Lung (tissue), 12 donors: ENCODE results near the gene JPH3. TPM values are rescaled to one million over a fixed set of nuclear protein-coding genes. Genes with fewer than 3 reads are reported as not detected.

Experiments
- ATAC-seq: fragments of 200-7000 bp; cut with Tn5 transposase; one replicate; pipeline ENCODE4 v1.9.1; 2020; ENCODE audit warnings: moderate number of reproducible peaks; ENCODE audit not compliant: insufficient read depth, low FRiP score
- DNase-seq, 3 donors: peaks; one replicate each; pipeline ENCODE4 v3.0.0-alpha.2; 2013 to 2017
- H3K27ac ChIP-seq, 2 donors: one replicate each; pipeline ENCODE4 v1.5.1; 2013; ENCODE audit warnings: mild to moderate bottlenecking in 2 of 2, moderate library complexity in 2 of 2, control low read depth in 1 of 2, inconsistent platforms in 1 of 2, low read depth in 1 of 2, low read length in 1 of 2
- H3K27me3 ChIP-seq, 3 donors: one replicate each; pipeline ENCODE4 v1.5.1; 2013; ENCODE audit warnings: low read length in 2 of 3; ENCODE audit not compliant: control insufficient read depth in 3 of 3, insufficient read depth in 3 of 3
- H3K36me3 ChIP-seq, 4 donors: one replicate each; pipeline ENCODE4 v1.5.1; 2013; ENCODE audit warnings: low read length in 4 of 4, mild to moderate bottlenecking in 1 of 4, moderate library complexity in 1 of 4; ENCODE audit not compliant: control insufficient read depth in 4 of 4, insufficient read depth in 4 of 4
- H3K4me1 ChIP-seq, 5 donors: one replicate each; pipeline ENCODE4 v1.5.1; 2013; ENCODE audit warnings: low read length in 5 of 5, mild to moderate bottlenecking in 2 of 5, moderate library complexity in 1 of 5; ENCODE audit not compliant: control insufficient read depth in 5 of 5, insufficient read depth in 5 of 5
- H3K4me3 ChIP-seq: one replicate; pipeline ENCODE4 v1.5.1; 2013; ENCODE audit warnings: mild to moderate bottlenecking, control low read depth, moderate library complexity
- H3K9ac ChIP-seq, 2 donors: one replicate each; pipeline ENCODE4 v1.5.1; 2013; ENCODE audit warnings: low read length in 2 of 2, control low read depth in 1 of 2; ENCODE audit not compliant: insufficient read depth in 1 of 2
- H3K9me3 ChIP-seq, 4 donors: one replicate each; pipeline ENCODE4 v1.5.1; 2013; ENCODE audit warnings: low read length in 3 of 4, mild to moderate bottlenecking in 1 of 4, moderate library complexity in 1 of 4; ENCODE audit not compliant: control insufficient read depth in 4 of 4, insufficient read depth in 3 of 4
- CTCF ChIP-seq: IDR thresholded peaks from 2 replicates; pipeline ENCODE4 v1.5.1; 2012; ENCODE audit warnings: mild to moderate bottlenecking; ENCODE audit errors: control extremely low read depth, extremely low read depth
- WGBS, 2 donors: extraction: QIAGEN DNeasy Blood & Tissue Kit; methylation state at CpG; one replicate each; pipeline ENCODE4 v1.1.7; 2013; 5-methylcytosine and 5-hydroxymethylcytosine counted together
- polyA plus RNA-seq, 2 donors: library from polyadenylated mRNA; stranded (reverse); fragments of 200-250 nt; gene quantifications; one replicate each; pipeline ENCODE4 v1.2.1, GENCODE V29; 2013
- total RNA-seq, 2 donors: library from RNA; depleted of rRNA in 1 of 2; stranded (reverse); fragments of >200 nt in 1 of 2; gene quantifications; one replicate each; pipeline ENCODE4 v1.2.1, GENCODE V29; 2014 to 2021
- donor health status: control.
- donor health status: control.
- donor health status: Bipolar disorder and iron deficiency.
- donor health status: healthy.
- donor health status: DM: yes; HTN: yes; CAD: no.

The JPH3 gene
- total and polyA plus RNA-seq, 4 donors, result 0.04 to 0.68 (median 0.13) TPM

- no peak for TF ChIP-seq CTCF
- peak; percentile 20 for ATAC-seq
- H3K9ac ChIP-seq, result no peak overlapping the region
- H3K4me3 ChIP-seq, result no peak overlapping the region
- H3K27me3 ChIP-seq, result no peaks in the 10 kb centered on the region
- peaks cover 0 to 36% (median 11%) of the 10 kb centered on the region in 5 donors for H3K4me1 ChIP-seq
- no peaks in the 10 kb centered on the region for H3K9me3 ChIP-seq
- 72 to 81% methylated on average over 12 of the region's 12 CpGs for WGBS, 2 donors
- no peak overlapping the region for H3K27ac ChIP-seq
- DNase-seq, result peak in 1 of 3 donors; percentile 32
- H3K36me3 ChIP-seq, result no peaks in the 10 kb centered on the region
Measured at GRCh38 chr16:87560428-87561199, 41.7 kb upstream of the JPH3 start.

GRCh38 chr16:87561200-87562105 lies 40.9 kb upstream of the JPH3 start:
- WGBS, 2 donors, result 91 to 96% methylated on average over 29 of the region's 29 CpGs
- Histone ChIP-seq H3K9ac (no peak overlapping the region), H3K4me1 (peaks cover 0 to 27% (median 11%) of the 10 kb centered on the region in 5 donors), H3K27me3 (no peaks in the 10 kb centered on the region), H3K4me3 (no peak overlapping the region), H3K27ac (no peak overlapping the region), H3K9me3 (no peaks in the 10 kb centered on the region), H3K36me3 (no peaks in the 10 kb centered on the region)
- DNase-seq (peak in 1 of 3 donors; percentile 53), ATAC-seq (no peak)
- TF ChIP-seq CTCF, result no peak

GRCh38 chr16:87562201-87562600 lies 40.1 kb upstream of the JPH3 start:
- H3K9me3 ChIP-seq, result no peaks in the 10 kb centered on the region
- no peak overlapping the region for H3K4me3 ChIP-seq
- DNase-seq, result no peak
- no peak overlapping the region for H3K27ac ChIP-seq
- peaks cover 0 to 20% (median 10%) of the 10 kb centered on the region in 5 donors for H3K4me1 ChIP-seq
- no peak for ATAC-seq
- WGBS, 2 donors, result 76 to 80% methylated on average over 12 of the region's 12 CpGs
- no peaks in the 10 kb centered on the region for H3K27me3 ChIP-seq
- H3K36me3 ChIP-seq, result no peaks in the 10 kb centered on the region
- no peak for TF ChIP-seq CTCF
- H3K9ac ChIP-seq, result no peak overlapping the region
